Testis (tissue), 2 donors: Measurements from ENCODE around the gene NPHP4.

Experiments used
- POLR2A ChIP-seq: fragments of 450-650 bp; IDR thresholded peaks from one replicate; pipeline ENCODE4 v1.6.1; 2017; ENCODE audit warnings: antibody characterized with exemption, mild to moderate bottlenecking, moderate library complexity
- TF ChIP-seq, protein P1 (sequence below), 3 experiments: fragments of 450-650 bp in 2 of 3; fragments of 200-600 bp in 1 of 3; sonication (generic) in 1 of 3; IDR thresholded peaks; one replicate each; pipeline ENCODE4 v1.5.1; 2016 to 2019; ENCODE audit warnings: antibody characterized with exemption in 3 of 3, mild to moderate bottlenecking in 2 of 3, moderate library complexity in 1 of 3

DNA sequence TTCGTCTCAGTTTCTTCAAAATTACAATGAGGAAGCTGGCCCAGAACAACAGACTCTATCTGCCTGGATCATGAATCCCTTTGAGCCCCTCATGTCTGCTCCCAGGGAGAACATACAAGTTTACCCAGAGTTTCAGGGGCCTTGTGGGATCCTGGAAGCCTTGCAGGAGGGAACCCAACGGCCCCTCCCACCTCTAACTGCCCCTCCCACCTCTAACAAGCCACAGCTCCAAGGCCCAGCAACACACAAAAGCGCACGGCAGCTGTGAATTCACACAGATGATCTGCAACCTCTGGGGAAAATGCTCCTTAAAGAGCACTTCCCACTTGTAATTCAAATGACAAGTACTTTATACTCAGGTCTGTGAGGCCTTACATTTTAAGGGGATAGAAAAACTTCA is 113.3 kb downstream of the NPHP4 start:
- TF ChIP-seq, protein P1, sequence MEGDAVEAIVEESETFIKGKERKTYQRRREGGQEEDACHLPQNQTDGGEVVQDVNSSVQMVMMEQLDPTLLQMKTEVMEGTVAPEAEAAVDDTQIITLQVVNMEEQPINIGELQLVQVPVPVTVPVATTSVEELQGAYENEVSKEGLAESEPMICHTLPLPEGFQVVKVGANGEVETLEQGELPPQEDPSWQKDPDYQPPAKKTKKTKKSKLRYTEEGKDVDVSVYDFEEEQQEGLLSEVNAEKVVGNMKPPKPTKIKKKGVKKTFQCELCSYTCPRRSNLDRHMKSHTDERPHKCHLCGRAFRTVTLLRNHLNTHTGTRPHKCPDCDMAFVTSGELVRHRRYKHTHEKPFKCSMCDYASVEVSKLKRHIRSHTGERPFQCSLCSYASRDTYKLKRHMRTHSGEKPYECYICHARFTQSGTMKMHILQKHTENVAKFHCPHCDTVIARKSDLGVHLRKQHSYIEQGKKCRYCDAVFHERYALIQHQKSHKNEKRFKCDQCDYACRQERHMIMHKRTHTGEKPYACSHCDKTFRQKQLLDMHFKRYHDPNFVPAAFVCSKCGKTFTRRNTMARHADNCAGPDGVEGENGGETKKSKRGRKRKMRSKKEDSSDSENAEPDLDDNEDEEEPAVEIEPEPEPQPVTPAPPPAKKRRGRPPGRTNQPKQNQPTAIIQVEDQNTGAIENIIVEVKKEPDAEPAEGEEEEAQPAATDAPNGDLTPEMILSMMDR (IDR thresholded peaks at IDR 0.05): no peak
- no peak for TF ChIP-seq POLR2A
